Endothelial cell of umbilical vein (primary cell): Measurements from ENCODE around the gene ENGASE. TPM values are rescaled to one million over a fixed set of nuclear protein-coding genes. Genes with fewer than 3 reads are reported as not detected.

Experiments
- BruUV-seq: library from RNA; stranded (reverse); fragments of 400-500 nt; replicated peaks from 2 replicates; lab custom pipeline; 2021; lab: Mats Ljungman, UMichigan
- CTCF ChIA-PET: fragments of 300-600, 350-600 bp; sonication (Branson Sonifier 250); formaldehyde crosslinking; loops from one replicate; lab custom pipeline; 2021; ENCODE audit warnings: antibody characterized with exemption, inconsistent platforms; lab: Charles Lee
- POLR2A ChIA-PET: fragments of 300-600, 350-600 bp; sonication (Branson Sonifier 250); formaldehyde crosslinking; loops from one replicate; lab custom pipeline; 2021; ENCODE audit warnings: antibody characterized with exemption, inconsistent platforms; lab: Charles Lee
- DNase-seq: peaks from one replicate; pipeline ENCODE4 v3.0.0-alpha.2; 2011; ENCODE audit warnings: low read depth, low spot score
- FAIRE-seq: peaks from 2 replicates; lab custom pipeline; 2011; peaks lifted over from hg19 to GRCh38; lab: Jason Lieb, UNC
- H2AFZ ChIP-seq: 2 replicates; pipeline ENCODE4 v1.6.0; 2012; ENCODE audit warnings: low read depth, low read length, control low read depth, inconsistent platforms
- H3K27ac ChIP-seq: 2 replicates; pipeline ENCODE4 v1.5.1; 2011; ENCODE audit warnings: low read depth, mild to moderate bottlenecking, control low read depth, low read length, moderate library complexity; ENCODE audit not compliant: insufficient read depth
- H3K27me3 ChIP-seq, 2 experiments: 2 replicates each; pipeline versions ENCODE4 v1.6.0 to v1.6.1; 2011; ENCODE audit warnings: low read length in 2 of 2, mixed read lengths in 1 of 2; ENCODE audit not compliant: control insufficient read depth in 2 of 2, insufficient read depth in 2 of 2
- H3K36me3 ChIP-seq, 2 experiments: 2 replicates in 1 of 2; 3 replicates in 1 of 2; pipeline ENCODE4 v1.5.1; 2011; ENCODE audit warnings: low read length in 2 of 2, mild to moderate bottlenecking in 1 of 2, moderate library complexity in 1 of 2; ENCODE audit not compliant: control insufficient read depth in 2 of 2, insufficient read depth in 2 of 2; ENCODE audit errors: extremely low read depth in 1 of 2
- H3K4me1 ChIP-seq: 3 replicates; pipeline ENCODE4 v1.5.1; 2011; ENCODE audit warnings: mild to moderate bottlenecking, low read length; ENCODE audit not compliant: control insufficient read depth, insufficient read depth; ENCODE audit errors: extremely low read depth
- H3K4me2 ChIP-seq: 2 replicates; pipeline ENCODE4 v1.6.1; 2011; ENCODE audit warnings: low read length, control low read depth, mixed read lengths; ENCODE audit not compliant: insufficient read depth
- H3K4me3 ChIP-seq, 3 experiments: fragments of 200-600 bp in 1 of 3; sonication (generic), shearing (Covaris generic) in 1 of 3; replicated peaks in 1 of 3; 2 replicates each; pipeline ENCODE4 v1.5.1; 2011 to 2016; ENCODE audit warnings: control low read depth in 3 of 3, low read length in 3 of 3, mild to moderate bottlenecking in 2 of 3, inconsistent platforms in 1 of 3, low read depth in 1 of 3, moderate library complexity in 1 of 3; ENCODE audit not compliant: insufficient read depth in 1 of 3
- H3K79me2 ChIP-seq: 2 replicates; pipeline ENCODE4 v1.6.0; 2012; ENCODE audit warnings: low read length, inconsistent platforms; ENCODE audit not compliant: control insufficient read depth, insufficient read depth
- H3K9ac ChIP-seq: replicated peaks from 2 replicates; pipeline ENCODE3; 2011; ENCODE audit warnings: low read length, control low read depth; ENCODE audit not compliant: insufficient read depth; ENCODE audit errors: extremely low read depth
- H3K9me1 ChIP-seq: replicated peaks from 3 replicates; pipeline ENCODE4 v1.6.0; 2011; ENCODE audit warnings: mild to moderate bottlenecking, low read length; ENCODE audit not compliant: control insufficient read depth, insufficient read depth; ENCODE audit errors: extremely low read depth
- H3K9me3 ChIP-seq: replicated peaks from 2 replicates; pipeline ENCODE4 v1.5.1; 2012; ENCODE audit warnings: low read length, inconsistent platforms; ENCODE audit not compliant: control insufficient read depth, insufficient read depth
- H4K20me1 ChIP-seq: replicated peaks from 2 replicates; pipeline ENCODE3; 2011; ENCODE audit warnings: mild to moderate bottlenecking, low read length; ENCODE audit not compliant: control insufficient read depth, insufficient read depth; ENCODE audit errors: extremely low read depth
- CTCF ChIP-seq, 2 donors: IDR thresholded peaks; 1 replicate in 1 of 2; 2 replicates in 1 of 2; pipeline ENCODE4 v1.5.1; 2011; ENCODE audit warnings: low read length in 2 of 2, mild to moderate bottlenecking in 2 of 2, moderate library complexity in 2 of 2, control low read depth in 1 of 2, inconsistent platforms in 1 of 2, low read depth in 1 of 2; ENCODE audit not compliant: insufficient read depth in 1 of 2; ENCODE audit errors: extremely low read depth in 1 of 2
- EZH2 ChIP-seq: IDR thresholded peaks from 2 replicates; pipeline ENCODE4 v1.6.1; 2012; ENCODE audit warnings: borderline replicate concordance, low read depth, mild to moderate bottlenecking, moderate library complexity, low read length, inconsistent platforms; ENCODE audit not compliant: severe bottlenecking
- FOS ChIP-seq: IDR thresholded peaks from 2 replicates; pipeline ENCODE4 v1.6.1; 2011; ENCODE audit warnings: mild to moderate bottlenecking, low read length, moderate library complexity, borderline replicate concordance; ENCODE audit not compliant: insufficient read depth
- GATA2 ChIP-seq: IDR thresholded peaks from 2 replicates; pipeline ENCODE4 v1.7.0; 2011; ENCODE audit warnings: low read depth, mild to moderate bottlenecking, moderate library complexity, mixed read lengths, low read length; ENCODE audit not compliant: insufficient read length, insufficient read depth
- JUN ChIP-seq: IDR thresholded peaks from 2 replicates; pipeline ENCODE4 v1.6.1; 2011; ENCODE audit warnings: borderline replicate concordance, low read depth; ENCODE audit not compliant: insufficient read length, insufficient read depth
- MAX ChIP-seq: IDR thresholded peaks from 2 replicates; pipeline ENCODE4 v1.6.1; 2011; ENCODE audit not compliant: insufficient read depth, insufficient read length
- MYC ChIP-seq: IDR thresholded peaks from one replicate; pipeline ENCODE4 v1.6.1; 2011; ENCODE audit warnings: mild to moderate bottlenecking, low read depth, low read length
- POLR2A ChIP-seq: IDR thresholded peaks from 2 replicates; pipeline ENCODE4 v1.6.1; 2012; ENCODE audit warnings: low read depth, mild to moderate bottlenecking, control low read depth, low read length
- POLR2AphosphoS5 ChIP-seq: IDR thresholded peaks from 2 replicates; pipeline ENCODE4 v1.6.1; 2012; ENCODE audit warnings: low read depth, mild to moderate bottlenecking, control low read depth, low read length, moderate library complexity; ENCODE audit not compliant: insufficient read depth
- dilution Hi-C: fragments of 300-500 bp; cut with MboI; formaldehyde crosslinking; loops from one replicate; pipeline ENCODE4 v1.15.0; 2019; ENCODE audit warnings: low sequenced_read_pairs; ENCODE audit not compliant: extremely low pct_ligation_motif_present
- intact Hi-C: fragments of 100-400 bp; cut with micrococcal nuclease; formaldehyde crosslinking; loops from one replicate; pipeline ENCODE4 v1.10.0; 2022
- polyA plus RNA-seq, 4 experiments: library from polyadenylated mRNA; depleted of rRNA in 3 of 4; stranded (reverse) in 3 of 4; unstranded in 1 of 4; fragments of >200 nt; gene quantifications; 2 replicates each; pipeline versions ENCODE4 v1.2.1 to v1.2.3, GENCODE V29; 2011 to 2012; ENCODE audit warnings: missing spikeins in 1 of 4
- total RNA-seq: library from RNA; stranded (reverse); gene quantifications from 2 replicates; pipeline ENCODE4 v1.2.3, GENCODE V29; 2021

ENGASE gene
- total and polyA plus RNA-seq, 2 donors (not counting 3 experiments of a cell fraction or from before 2014, with no cell fraction given), result 13.7 to 20.8 TPM

GRCh38 chr17:79093270-79093669 lies 18.6 kb downstream of the ENGASE start:
- H3K36me3 ChIP-seq, result no peaks in the 10 kb centered on the region
- no peaks in the 10 kb centered on the region for H4K20me1 ChIP-seq
- TF ChIP-seq POLR2A (no peak), FOS (no peak), MAX (no peak), POLR2AphosphoS5 (no peak), CTCF (IDR thresholded peaks at IDR 0.05; ENCODE audit: extremely low read depth in 1 of 2, insufficient read depth in 1 of 2, low read depth in 1 of 2, low read length in 2 of 2) (no peak)
- H3K4me1 ChIP-seq, result no peaks in the 10 kb centered on the region
- FAIRE-seq (no peak), DNase-seq (no peak)
- intact Hi-C loops (no loop called here), dilution Hi-C loops (no loop called here)
- ChIA-PET CTCF (interaction anchor here (0.6 to 4.0 kb wide), 4 partner anchors 295 to 652 kb away, joined by 3 to 28 read pairs (median 8); no protein-coding TSS in a partner anchor), POLR2A (interaction anchor here (0.7 kb wide), 1 partner anchor 113 kb away, joined by 4 read pairs; no protein-coding TSS in a partner anchor)
- peaks cover 8 to 9% of the 10 kb centered on the region in 2 experiments for H3K27me3 ChIP-seq
- H3K9me1 ChIP-seq, result no peaks in the 10 kb centered on the region
- no peak overlapping the region for H3K9ac ChIP-seq
- no peak overlapping the region for H3K4me2 ChIP-seq
- H3K4me3 ChIP-seq, result no peak overlapping the region
- no TSS peak for BruUV-seq
- no peak overlapping the region for H3K27ac ChIP-seq
- H2AFZ ChIP-seq, result no peak overlapping the region
- no peaks in the 10 kb centered on the region for H3K9me3 ChIP-seq
- no peaks in the 10 kb centered on the region for H3K79me2 ChIP-seq

GRCh38 chr17:79094261-79094660 lies 19.6 kb downstream of the ENGASE start:
- intact Hi-C loops (no loop called here), dilution Hi-C loops (no loop called here)
- Histone ChIP-seq H3K36me3 (no peaks in the 10 kb centered on the region), H3K4me1 (no peaks in the 10 kb centered on the region), H3K9me3 (no peaks in the 10 kb centered on the region), H3K79me2 (no peaks in the 10 kb centered on the region), H3K4me3 (no peak overlapping the region), H3K9me1 (no peaks in the 10 kb centered on the region), H3K9ac (no peak overlapping the region), H2AFZ (no peak overlapping the region), H3K4me2 (no peak overlapping the region), H4K20me1 (no peaks in the 10 kb centered on the region), H3K27ac (no peak overlapping the region), H3K27me3 (peaks cover 9 to 10% of the 10 kb centered on the region in 2 experiments)
- CTCF ChIA-PET, result interaction anchor here (1.3 to 4.0 kb wide), 4 partner anchors 294 to 614 kb away, joined by 3 to 28 read pairs (median 8); no protein-coding TSS in a partner anchor
- FAIRE-seq (no peak), DNase-seq (no peak)
- POLR2A ChIA-PET, result no interaction called here
- TF ChIP-seq POLR2AphosphoS5 (no peak), GATA2 (no peak), POLR2A (no peak), MYC (no peak), MAX (no peak), FOS (no peak), CTCF (IDR thresholded peaks at IDR 0.05; ENCODE audit: extremely low read depth in 1 of 2, insufficient read depth in 1 of 2, low read depth in 1 of 2, low read length in 2 of 2) (no peak), EZH2 (no peak), JUN (no peak)
- no TSS peak for BruUV-seq
